Vagina (tissue), 2 donors: ENCODE data around the gene ACOX2. TPM values are rescaled to one million over a fixed set of nuclear protein-coding genes. Genes with fewer than 3 reads are reported as not detected.
A peak's percentile ranks its signal among the peaks of the same experiment; 100 is the strongest.

Experiments
- DNase-seq, 2 donors: peaks; one replicate each; pipeline ENCODE4 v3.0.0-alpha.2; 2017; ENCODE audit errors: extremely low spot score in 2 of 2
- H3K27ac ChIP-seq: fragments of 200-600 bp; sonication (generic); one replicate; pipeline ENCODE4 v1.5.1; 2019
- H3K27me3 ChIP-seq: fragments of 200-600 bp; sonication (generic); one replicate; pipeline ENCODE4 v1.5.1; 2019
- H3K36me3 ChIP-seq, 2 donors: fragments of 200-600 bp; sonication (generic); one replicate each; pipeline ENCODE4 v1.5.1; 2017 to 2019
- H3K4me1 ChIP-seq: fragments of 200-600 bp; sonication (generic); one replicate; pipeline ENCODE4 v1.5.1; 2019
- H3K4me3 ChIP-seq, 2 donors: fragments of 200-600 bp; sonication (generic); 1 replicate in 1 of 2; 2 replicates in 1 of 2; pipeline ENCODE4 v1.5.1; 2016 to 2019
- H3K9me3 ChIP-seq: fragments of 200-600 bp; sonication (generic); one replicate; pipeline ENCODE4 v1.5.1; 2019
- CTCF ChIP-seq, 3 experiments: fragments of 450-650 bp in 2 of 3; fragments of 200-600 bp in 1 of 3; sonication (generic) in 1 of 3; IDR thresholded peaks; one replicate each; pipeline ENCODE4 v1.5.1; 2017 to 2019; ENCODE audit warnings: antibody characterized with exemption in 3 of 3, mild to moderate bottlenecking in 2 of 3, moderate library complexity in 2 of 3
- POLR2A ChIP-seq, 2 donors: fragments of 450-650 bp; IDR thresholded peaks; one replicate each; pipeline ENCODE4 v1.6.1; 2017; ENCODE audit warnings: antibody characterized with exemption in 2 of 2, mild to moderate bottlenecking in 2 of 2, moderate library complexity in 2 of 2
- POLR2AphosphoS5 ChIP-seq, 2 donors: sonication (generic); formaldehyde crosslinking; IDR thresholded peaks; one replicate each; pipeline ENCODE4 v1.9.0; 2017; ENCODE audit warnings: antibody characterized with exemption in 2 of 2, mild to moderate bottlenecking in 2 of 2, low read depth in 1 of 2; ENCODE audit not compliant: insufficient read depth in 1 of 2
- intact Hi-C: fragments of 100-400 bp; cut with DNase I; formaldehyde crosslinking; loops from one replicate; pipeline ENCODE4 v1.15.1; 2023
- total RNA-seq: library from RNA; depleted of rRNA; stranded (reverse); fragments of >200 nt; gene quantifications from one replicate; pipeline ENCODE4 v1.2.3, GENCODE V29; 2016

The ACOX2 gene
- 24.8 TPM for total RNA-seq

DNA sequence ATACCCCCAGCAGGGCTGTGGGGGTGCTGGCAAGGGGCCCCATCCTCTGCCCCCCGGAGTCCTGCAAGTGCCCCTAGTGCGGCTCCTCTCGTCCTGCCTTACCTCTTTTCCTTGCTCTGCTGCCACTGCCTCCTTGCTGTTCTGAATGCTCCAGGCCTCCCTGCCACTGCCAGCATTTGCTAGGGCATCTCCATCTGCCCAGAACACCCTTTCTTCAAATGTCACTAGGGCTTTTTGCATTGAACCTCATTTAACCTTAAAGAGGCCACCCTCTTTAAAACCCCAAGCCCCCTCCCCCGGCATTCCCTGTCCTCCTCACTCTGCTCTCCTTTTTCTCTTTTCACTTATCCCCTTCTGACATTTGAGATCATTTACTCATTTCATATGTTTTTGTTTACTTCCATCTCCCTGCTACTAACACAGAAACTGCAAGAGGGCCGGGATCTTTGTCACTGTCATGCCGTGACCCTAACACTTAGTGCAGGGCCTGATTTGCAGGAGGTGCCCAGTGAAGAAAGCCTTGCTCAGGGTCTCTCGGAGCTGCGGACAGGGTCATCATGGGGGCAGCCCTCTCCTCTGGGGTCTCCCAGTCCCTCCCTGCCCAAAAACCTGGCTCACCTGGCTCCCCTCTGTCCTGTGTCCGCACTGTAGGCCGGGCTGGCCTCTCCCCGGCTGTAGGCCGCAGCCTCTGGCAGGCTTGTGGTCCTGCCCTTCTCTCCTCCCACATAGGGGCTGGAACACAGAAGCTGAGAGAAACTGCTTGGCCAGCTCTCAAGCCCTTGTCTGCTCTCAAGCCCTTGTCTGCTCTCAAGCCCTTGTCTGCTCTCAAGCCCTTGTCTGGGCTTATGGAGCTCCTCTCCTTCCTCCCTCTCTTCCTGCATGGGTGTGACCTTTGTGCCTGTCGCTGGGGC lies at the start of gene ACOX2:
ACOX2 (minus strand) TSS at position 690 of the 911 bp plus-strand sequence. CDS start 2,084 bp downstream, outside the sequence.
- DNase-seq: peak in 1 of 2 donors; percentile 49
- peaks cover 42% of the 10 kb centered on the region for H3K4me1 ChIP-seq
- peak within 1 kb of the TSS; percentile 20 to 39 for H3K4me3 ChIP-seq
- H3K27ac ChIP-seq: peak within 1 kb of the TSS; percentile 68
- no peaks in the 10 kb centered on the region for H3K27me3 ChIP-seq
- intact Hi-C loops: loop anchor here (10.0 kb wide), 1 partner anchor 212 kb away; no protein-coding TSS in a partner anchor
- no peak for TF ChIP-seq CTCF (IDR thresholded peaks at IDR 0.05)
- TF ChIP-seq POLR2A (IDR thresholded peaks at IDR 0.05): no peak
- peak in 1 of 2 donors; percentile 42 for TF ChIP-seq POLR2AphosphoS5 (IDR thresholded peaks at IDR 0.05; ENCODE audit: insufficient read depth in 1 of 2, low read depth in 1 of 2)
- no peaks in the 10 kb centered on the region for H3K36me3 ChIP-seq
- H3K9me3 ChIP-seq: no peaks in the 10 kb centered on the region

DNA sequence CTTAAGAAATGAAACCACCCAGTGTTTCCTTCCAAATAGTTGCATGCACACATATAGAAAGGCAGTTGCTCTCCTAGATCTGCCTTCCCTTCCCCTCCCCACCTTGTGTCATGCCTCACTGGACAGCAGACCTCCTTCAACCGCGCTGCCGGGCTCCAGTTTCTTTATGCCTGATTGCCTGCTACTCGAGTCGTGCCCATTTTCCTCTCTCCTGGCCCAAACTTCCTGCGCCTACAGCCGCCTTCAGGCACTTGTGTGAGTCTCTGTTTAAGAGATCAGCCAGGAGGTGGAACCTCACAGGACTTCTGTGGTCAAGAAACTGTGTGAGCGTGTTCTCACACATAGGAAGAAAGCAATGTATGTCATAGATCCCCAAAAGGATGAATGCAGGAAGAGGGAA lies 49.0 kb upstream of the ACOX2 start:
- TF ChIP-seq CTCF (IDR thresholded peaks at IDR 0.05): no peak
- no peak for TF ChIP-seq POLR2AphosphoS5 (IDR thresholded peaks at IDR 0.05; ENCODE audit: insufficient read depth in 1 of 2, low read depth in 1 of 2)
- TF ChIP-seq POLR2A (IDR thresholded peaks at IDR 0.05): no peak
- H3K4me3 ChIP-seq: peak overlapping the region; percentile 49 to 58
- intact Hi-C loops: no loop called here
- no peaks in the 10 kb centered on the region for H3K36me3 ChIP-seq
- no peak for DNase-seq
- no peak overlapping the region for H3K27ac ChIP-seq
- H3K9me3 ChIP-seq: no peaks in the 10 kb centered on the region
- no peaks in the 10 kb centered on the region for H3K27me3 ChIP-seq
- H3K4me1 ChIP-seq: peaks cover 28% of the 10 kb centered on the region

GRCh38 chr3:58585005-58585786 lies 48.2 kb upstream of the ACOX2 start:
- peaks cover 28% of the 10 kb centered on the region for H3K4me1 ChIP-seq
- peak in 1 of 2 donors; percentile 93 for DNase-seq
- H3K27ac ChIP-seq: peak overlapping the region; percentile 83
- H3K36me3 ChIP-seq: no peaks in the 10 kb centered on the region
- peak overlapping the region; percentile 49 to 58 for H3K4me3 ChIP-seq
- H3K9me3 ChIP-seq: no peaks in the 10 kb centered on the region
- intact Hi-C loops: no loop called here
- no peaks in the 10 kb centered on the region for H3K27me3 ChIP-seq
- TF ChIP-seq POLR2AphosphoS5 (IDR thresholded peaks at IDR 0.05; ENCODE audit: insufficient read depth in 1 of 2, low read depth in 1 of 2) (peak in 1 of 2 donors; percentile 64), CTCF (IDR thresholded peaks at IDR 0.05) (peak in 2 of 3 experiments; percentile 47 to 73), POLR2A (IDR thresholded peaks at IDR 0.05) (no peak)

- Histone ChIP-seq H3K36me3 (no peaks in the 10 kb centered on the region), H3K4me1 (peaks cover 28% of the 10 kb centered on the region), H3K9me3 (no peaks in the 10 kb centered on the region), H3K4me3 (peak overlapping the region; percentile 49 to 58), H3K27ac (peak overlapping the region; percentile 83), H3K27me3 (no peaks in the 10 kb centered on the region)
- intact Hi-C loops: no loop called here
- TF ChIP-seq CTCF (IDR thresholded peaks at IDR 0.05): no peak
- TF ChIP-seq POLR2AphosphoS5 (IDR thresholded peaks at IDR 0.05; ENCODE audit: insufficient read depth in 1 of 2, low read depth in 1 of 2): no peak
- TF ChIP-seq POLR2A (IDR thresholded peaks at IDR 0.05): no peak
- no peak for DNase-seq
Measured at GRCh38 chr3:58584690-58585004, 47.7 kb upstream of the ACOX2 start.
